Gastroesophageal sphincter (tissue), 3 donors: ENCODE results near the gene ATF6.

Experiments
- CTCF ChIP-seq, 4 experiments: fragments of 200-600 bp in 2 of 4; fragments of 450-650 bp in 2 of 4; sonication (generic) in 1 of 4; IDR thresholded peaks; one replicate each; pipeline ENCODE4 v1.5.1; 2017 to 2019; ENCODE audit warnings: antibody characterized with exemption in 4 of 4, mild to moderate bottlenecking in 2 of 4, moderate library complexity in 2 of 4
- POLR2AphosphoS5 ChIP-seq: sonication (generic); formaldehyde crosslinking; IDR thresholded peaks from one replicate; pipeline ENCODE4 v1.6.1; 2017; ENCODE audit warnings: antibody characterized with exemption

GRCh38 chr1:161777261-161777660, 11.1 kb downstream of the ATF6 start:
- no peak for TF ChIP-seq CTCF (IDR thresholded peaks at IDR 0.05)
- no peak for TF ChIP-seq POLR2AphosphoS5
